ENCODE measurements around the gene ID2. TPM values are rescaled to one million over a fixed set of nuclear protein-coding genes. Genes with fewer than 3 reads are reported as not detected.

Gene ID2
- total RNA-seq, 1 experiment from 2014 or later = 112 TPM

DNA sequence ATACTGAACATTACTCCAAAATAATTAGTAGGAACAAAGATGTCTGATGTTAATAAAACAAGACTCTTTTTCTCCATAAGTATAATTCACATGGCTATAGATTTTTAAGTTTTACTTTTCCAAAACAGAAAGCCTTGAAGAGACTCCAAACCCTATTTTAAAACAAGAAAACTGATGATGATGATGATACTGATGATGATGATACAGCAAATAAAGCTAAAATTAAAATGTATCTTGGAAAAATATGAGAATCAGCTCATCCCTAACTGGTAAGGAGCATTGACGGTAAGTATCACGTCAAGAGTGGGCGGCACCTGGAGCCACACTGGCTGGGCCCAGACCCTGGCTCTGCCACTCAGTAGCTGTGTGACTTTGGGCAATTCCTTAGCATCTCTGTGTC is 39.6 kb downstream of the ID2 start:
- H3K9me3 ChIP-seq (ENCODE audit: control insufficient read depth in 1 of 2, insufficient read depth in 1 of 2, low read depth in 1 of 2, low read length in 2 of 2) = no peaks in the 10 kb centered on the region
- ChIA-PET CTCF (no interaction called here), POLR2A (no interaction called here), RAD21 (ENCODE audit: low non-redundant PET in 1 of 2, low total read pairs in 2 of 2, uncharacterized antibody in 2 of 2, unreplicated experiment in 2 of 2) (no interaction called here)
- no peak overlapping the region for H3K4me3 ChIP-seq (replicated peaks in 1 of 2; ENCODE audit: low read depth in 1 of 2, low read length in 2 of 2)
- H3K79me2 ChIP-seq (ENCODE audit: insufficient read depth, low read length) = no peaks in the 10 kb centered on the region
- H4K20me1 ChIP-seq (ENCODE audit: insufficient read depth) = no peaks in the 10 kb centered on the region
- no peak overlapping the region for H3K27ac ChIP-seq (ENCODE audit: low read depth, low read length)
- no peak overlapping the region for H2AFZ ChIP-seq (ENCODE audit: low read depth, low read length, poor library complexity, severe bottlenecking)
- no peak for DNase-seq (ENCODE audit: low read depth, low spot score)
- intact Hi-C loops (cut with micrococcal nuclease) = no loop called here
- H3K27me3 ChIP-seq (ENCODE audit: insufficient read depth, low read length) = no peaks in the 10 kb centered on the region
- no peaks in the 10 kb centered on the region for H3K9me2 ChIP-seq (ENCODE audit: insufficient read depth)
- TF ChIP-seq POLR2AphosphoS5 (IDR thresholded peaks at IDR 0.05; ENCODE audit: low read depth, low read length) (no peak), EZH2phosphoT487 (IDR thresholded peaks at IDR 0.05; ENCODE audit: borderline replicate concordance) (no peak), ELF1 (IDR thresholded peaks at IDR 0.05; ENCODE audit: borderline replicate concordance, low read depth) (no peak), POLR2A (IDR thresholded peaks at IDR 0.05; ENCODE audit: borderline replicate concordance, extremely low read depth, insufficient read depth, insufficient read length) (no peak), CBX3 (IDR thresholded peaks at IDR 0.05; ENCODE audit: low read depth) (no peak)
- TF ChIP-seq, protein P1, sequence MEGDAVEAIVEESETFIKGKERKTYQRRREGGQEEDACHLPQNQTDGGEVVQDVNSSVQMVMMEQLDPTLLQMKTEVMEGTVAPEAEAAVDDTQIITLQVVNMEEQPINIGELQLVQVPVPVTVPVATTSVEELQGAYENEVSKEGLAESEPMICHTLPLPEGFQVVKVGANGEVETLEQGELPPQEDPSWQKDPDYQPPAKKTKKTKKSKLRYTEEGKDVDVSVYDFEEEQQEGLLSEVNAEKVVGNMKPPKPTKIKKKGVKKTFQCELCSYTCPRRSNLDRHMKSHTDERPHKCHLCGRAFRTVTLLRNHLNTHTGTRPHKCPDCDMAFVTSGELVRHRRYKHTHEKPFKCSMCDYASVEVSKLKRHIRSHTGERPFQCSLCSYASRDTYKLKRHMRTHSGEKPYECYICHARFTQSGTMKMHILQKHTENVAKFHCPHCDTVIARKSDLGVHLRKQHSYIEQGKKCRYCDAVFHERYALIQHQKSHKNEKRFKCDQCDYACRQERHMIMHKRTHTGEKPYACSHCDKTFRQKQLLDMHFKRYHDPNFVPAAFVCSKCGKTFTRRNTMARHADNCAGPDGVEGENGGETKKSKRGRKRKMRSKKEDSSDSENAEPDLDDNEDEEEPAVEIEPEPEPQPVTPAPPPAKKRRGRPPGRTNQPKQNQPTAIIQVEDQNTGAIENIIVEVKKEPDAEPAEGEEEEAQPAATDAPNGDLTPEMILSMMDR (IDR thresholded peaks at IDR 0.05 in 2 of 3, conservative IDR thresholded peaks at IDR 0.05 in 1 of 3; ENCODE audit: borderline replicate concordance in 1 of 3, insufficient read depth in 1 of 3, low read depth in 2 of 3, low read length in 2 of 3) = no peak
- ATAC-seq = no peak
- no peak overlapping the region for H3K9ac ChIP-seq (ENCODE audit: low read length)
- H3K36me3 ChIP-seq (ENCODE audit: control insufficient read depth in 1 of 2, insufficient read depth in 2 of 2, low read length in 2 of 2) = no peaks in the 10 kb centered on the region
- no peaks in the 10 kb centered on the region for H3K4me1 ChIP-seq (ENCODE audit: control insufficient read depth in 1 of 2, insufficient read depth in 2 of 2, low read length in 2 of 2)
- no TSS peak for BruUV-seq (replicated peaks)
- no peak overlapping the region for H3K4me2 ChIP-seq (ENCODE audit: low read length)

DNA sequence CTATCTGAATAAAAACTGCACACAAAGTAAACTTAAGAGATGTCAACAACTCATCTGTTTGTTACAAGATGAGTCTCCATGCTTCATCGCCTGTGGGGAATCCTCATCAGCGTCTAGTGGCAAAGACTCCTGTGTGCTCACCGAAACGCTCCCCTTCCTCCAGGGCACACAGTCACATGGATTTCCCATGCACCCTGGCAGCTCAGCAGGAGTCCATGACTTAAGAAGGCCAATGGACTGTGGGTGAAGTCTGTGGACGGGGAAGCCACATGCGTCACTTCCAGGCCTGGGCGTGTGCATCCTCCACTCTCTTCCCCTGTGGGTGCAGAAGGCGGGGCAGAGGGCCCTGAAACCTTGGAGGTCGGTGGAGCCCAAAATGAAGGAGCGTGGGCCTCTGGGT is 41.1 kb downstream of the ID2 start:
- Histone ChIP-seq H3K27ac (ENCODE audit: low read depth, low read length) (no peak overlapping the region), H3K4me1 (ENCODE audit: control insufficient read depth in 1 of 2, insufficient read depth in 2 of 2, low read length in 2 of 2) (no peaks in the 10 kb centered on the region), H3K4me3 (replicated peaks in 1 of 2; ENCODE audit: low read depth in 1 of 2, low read length in 2 of 2) (no peak overlapping the region), H3K9ac (ENCODE audit: low read length) (no peak overlapping the region), H3K4me2 (ENCODE audit: low read length) (no peak overlapping the region), H3K79me2 (ENCODE audit: insufficient read depth, low read length) (no peaks in the 10 kb centered on the region), H3K36me3 (ENCODE audit: control insufficient read depth in 1 of 2, insufficient read depth in 2 of 2, low read length in 2 of 2) (no peaks in the 10 kb centered on the region), H3K9me2 (ENCODE audit: insufficient read depth) (no peaks in the 10 kb centered on the region), H3K27me3 (ENCODE audit: insufficient read depth, low read length) (no peaks in the 10 kb centered on the region), H3K9me3 (ENCODE audit: control insufficient read depth in 1 of 2, insufficient read depth in 1 of 2, low read depth in 1 of 2, low read length in 2 of 2) (no peaks in the 10 kb centered on the region), H2AFZ (ENCODE audit: low read depth, low read length, poor library complexity, severe bottlenecking) (no peak overlapping the region), H4K20me1 (ENCODE audit: insufficient read depth) (no peaks in the 10 kb centered on the region)
- no peak for ATAC-seq
- intact Hi-C loops (cut with micrococcal nuclease) = no loop called here
- ChIA-PET CTCF (no interaction called here), POLR2A (no interaction called here), RAD21 (ENCODE audit: low non-redundant PET in 1 of 2, low total read pairs in 2 of 2, uncharacterized antibody in 2 of 2, unreplicated experiment in 2 of 2) (no interaction called here)
- DNase-seq (ENCODE audit: low read depth, low spot score) = no peak
- no TSS peak for BruUV-seq (replicated peaks)
- TF ChIP-seq FOSL1 (IDR thresholded peaks at IDR 0.05; ENCODE audit: low read depth) (no peak), RAD21 (IDR thresholded peaks at IDR 0.05; ENCODE audit: low read depth) (no peak), ELF1 (IDR thresholded peaks at IDR 0.05; ENCODE audit: borderline replicate concordance, low read depth) (no peak), SP1 (IDR thresholded peaks at IDR 0.05; ENCODE audit: low read depth) (no peak), POLR2AphosphoS5 (IDR thresholded peaks at IDR 0.05; ENCODE audit: low read depth, low read length) (no peak), CBX3 (IDR thresholded peaks at IDR 0.05; ENCODE audit: low read depth) (no peak), SRF (IDR thresholded peaks at IDR 0.05; ENCODE audit: low read depth) (no peak), TCF7L2 (IDR thresholded peaks at IDR 0.05; ENCODE audit: borderline replicate concordance, extremely low read depth, insufficient read depth, insufficient read length) (no peak), YY1 (IDR thresholded peaks at IDR 0.05; ENCODE audit: extremely low read depth, insufficient replicate concordance, low read depth, low read length) (no peak), EGR1 (IDR thresholded peaks at IDR 0.05; ENCODE audit: low read depth) (no peak), SIN3A (IDR thresholded peaks at IDR 0.05; ENCODE audit: low read depth) (no peak)
- TF ChIP-seq, protein P2, sequence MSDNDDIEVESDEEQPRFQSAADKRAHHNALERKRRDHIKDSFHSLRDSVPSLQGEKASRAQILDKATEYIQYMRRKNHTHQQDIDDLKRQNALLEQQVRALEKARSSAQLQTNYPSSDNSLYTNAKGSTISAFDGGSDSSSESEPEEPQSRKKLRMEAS (IDR thresholded peaks at IDR 0.05) = no peak
- TF ChIP-seq, protein P3, sequence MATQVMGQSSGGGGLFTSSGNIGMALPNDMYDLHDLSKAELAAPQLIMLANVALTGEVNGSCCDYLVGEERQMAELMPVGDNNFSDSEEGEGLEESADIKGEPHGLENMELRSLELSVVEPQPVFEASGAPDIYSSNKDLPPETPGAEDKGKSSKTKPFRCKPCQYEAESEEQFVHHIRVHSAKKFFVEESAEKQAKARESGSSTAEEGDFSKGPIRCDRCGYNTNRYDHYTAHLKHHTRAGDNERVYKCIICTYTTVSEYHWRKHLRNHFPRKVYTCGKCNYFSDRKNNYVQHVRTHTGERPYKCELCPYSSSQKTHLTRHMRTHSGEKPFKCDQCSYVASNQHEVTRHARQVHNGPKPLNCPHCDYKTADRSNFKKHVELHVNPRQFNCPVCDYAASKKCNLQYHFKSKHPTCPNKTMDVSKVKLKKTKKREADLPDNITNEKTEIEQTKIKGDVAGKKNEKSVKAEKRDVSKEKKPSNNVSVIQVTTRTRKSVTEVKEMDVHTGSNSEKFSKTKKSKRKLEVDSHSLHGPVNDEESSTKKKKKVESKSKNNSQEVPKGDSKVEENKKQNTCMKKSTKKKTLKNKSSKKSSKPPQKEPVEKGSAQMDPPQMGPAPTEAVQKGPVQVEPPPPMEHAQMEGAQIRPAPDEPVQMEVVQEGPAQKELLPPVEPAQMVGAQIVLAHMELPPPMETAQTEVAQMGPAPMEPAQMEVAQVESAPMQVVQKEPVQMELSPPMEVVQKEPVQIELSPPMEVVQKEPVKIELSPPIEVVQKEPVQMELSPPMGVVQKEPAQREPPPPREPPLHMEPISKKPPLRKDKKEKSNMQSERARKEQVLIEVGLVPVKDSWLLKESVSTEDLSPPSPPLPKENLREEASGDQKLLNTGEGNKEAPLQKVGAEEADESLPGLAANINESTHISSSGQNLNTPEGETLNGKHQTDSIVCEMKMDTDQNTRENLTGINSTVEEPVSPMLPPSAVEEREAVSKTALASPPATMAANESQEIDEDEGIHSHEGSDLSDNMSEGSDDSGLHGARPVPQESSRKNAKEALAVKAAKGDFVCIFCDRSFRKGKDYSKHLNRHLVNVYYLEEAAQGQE (IDR thresholded peaks at IDR 0.05; ENCODE audit: low read depth) = no peak
